Upper lobe of left lung (tissue), 4 donors: ENCODE measurements around the gene SUMF1.

Experiments used
- CTCF ChIP-seq, 6 experiments: fragments of 450-650 bp in 4 of 6; fragments of 200-600 bp in 2 of 6; sonication (generic) in 2 of 6; IDR thresholded peaks; one replicate each; pipeline ENCODE4 v1.5.1; 2016 to 2019; ENCODE audit warnings: antibody characterized with exemption in 6 of 6
- POLR2A ChIP-seq, 4 donors: fragments of 450-650 bp; IDR thresholded peaks; one replicate each; pipeline ENCODE4 v1.5.1; 2016 to 2017; ENCODE audit warnings: antibody characterized with exemption in 4 of 4, mild to moderate bottlenecking in 2 of 4
- POLR2AphosphoS5 ChIP-seq, 2 donors: sonication (generic); formaldehyde crosslinking; IDR thresholded peaks; one replicate each; pipeline ENCODE4 v1.5.1; 2017; ENCODE audit warnings: antibody characterized with exemption in 2 of 2

DNA sequence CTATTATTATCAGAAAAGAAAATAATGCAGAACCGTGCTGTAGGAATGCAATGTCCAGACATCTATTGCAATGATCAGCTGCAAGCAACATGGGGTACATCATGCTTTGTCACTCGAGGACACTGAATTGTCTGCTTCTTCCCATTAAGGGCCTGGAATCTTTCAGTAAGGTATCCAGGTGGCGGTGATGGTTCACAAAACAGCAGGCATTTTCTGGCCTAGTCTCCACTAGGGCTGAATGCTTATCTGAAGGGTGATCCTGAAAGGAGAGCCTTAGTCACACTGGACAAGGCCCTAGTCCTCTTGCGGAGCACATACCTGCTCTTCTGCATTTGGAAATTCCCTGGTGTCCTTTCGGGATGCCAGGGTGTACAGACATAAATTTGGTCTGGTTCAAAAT is 47.3 kb upstream of the SUMF1 start:
- TF ChIP-seq CTCF (IDR thresholded peaks at IDR 0.05) (no peak), POLR2A (IDR thresholded peaks at IDR 0.05) (no peak), POLR2AphosphoS5 (IDR thresholded peaks at IDR 0.05) (no peak)
